ENCODE measurements around the gene MED25.

The MED25 gene

DNA sequence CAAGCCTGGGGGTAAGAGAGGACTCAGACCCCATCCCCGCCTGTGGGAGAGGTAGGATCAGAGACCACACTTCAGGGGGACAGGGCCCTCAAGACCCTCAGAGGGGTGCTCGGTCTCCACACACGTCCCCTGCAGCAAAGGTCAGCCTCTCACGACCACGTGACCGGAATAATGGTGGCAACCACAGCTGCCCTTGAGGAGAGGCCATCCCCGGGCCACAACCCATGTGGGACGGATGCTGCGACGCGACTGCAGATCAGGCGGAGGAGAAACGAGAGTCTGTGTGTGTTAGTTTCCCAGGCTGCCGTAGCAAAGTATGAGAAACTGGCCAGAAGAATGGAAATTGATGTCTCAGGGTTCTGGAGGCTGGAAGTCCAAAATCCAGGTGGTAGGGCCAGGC is 8.9 kb downstream of the MED25 start:
- Histone ChIP-seq H2AFZ (ENCODE audit: low read depth) (no peak overlapping the region), H3K4me3 (IDR thresholded peaks at IDR 0.05; ENCODE audit: insufficient read depth, low read depth, low read length) (no peak overlapping the region), H3K79me2 (ENCODE audit: insufficient read depth, low read depth) (peaks cover 30% of the 10 kb centered on the region; the same call in 1 of the 2 replicates), H3K27me3 (ENCODE audit: insufficient read depth, low read depth) (no peaks in the 10 kb centered on the region), H3K4me1 (ENCODE audit: low read depth, poor library complexity, severe bottlenecking) (peaks cover 6% of the 10 kb centered on the region), H3K36me3 (ENCODE audit: insufficient read depth) (no peaks in the 10 kb centered on the region), H4K20me1 (ENCODE audit: insufficient read depth) (no peaks in the 10 kb centered on the region), H3K27ac (no peak overlapping the region), H3K9ac (no peak overlapping the region), H3K4me2 (no peak overlapping the region)
- TF ChIP-seq CTCF (conservative IDR thresholded peaks at IDR 0.05; ENCODE audit: low read depth, low read length), result no peak

DNA sequence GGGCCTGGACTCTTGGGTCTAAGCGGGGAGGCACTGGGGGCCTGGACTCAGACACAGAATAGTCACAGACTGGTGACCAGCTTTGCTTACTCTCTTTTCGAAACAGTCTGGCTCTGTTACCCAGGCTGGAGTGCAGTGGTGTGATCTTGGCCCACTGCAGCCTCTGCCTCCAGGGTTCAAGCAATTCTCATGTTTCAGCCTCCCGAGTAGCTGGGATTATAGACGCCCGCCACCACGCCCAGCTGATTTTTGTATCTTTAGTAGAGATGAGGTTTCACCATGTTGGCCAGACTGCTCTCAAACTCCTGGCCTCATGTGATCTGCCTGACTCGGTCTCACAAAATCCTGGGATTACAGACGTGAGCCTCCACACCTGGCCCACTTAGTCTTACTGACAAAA is 11.1 kb downstream of the MED25 start:
- TF ChIP-seq CTCF (conservative IDR thresholded peaks at IDR 0.05; ENCODE audit: low read depth, low read length), result no peak
- H3K4me1 ChIP-seq (ENCODE audit: low read depth, poor library complexity, severe bottlenecking), result peaks cover 6% of the 10 kb centered on the region
- no peak overlapping the region for H3K27ac ChIP-seq
- no peaks in the 10 kb centered on the region for H4K20me1 ChIP-seq (ENCODE audit: insufficient read depth)
- no peak overlapping the region for H2AFZ ChIP-seq (ENCODE audit: low read depth)
- no peak overlapping the region for H3K9ac ChIP-seq
- H3K27me3 ChIP-seq (ENCODE audit: insufficient read depth, low read depth), result no peaks in the 10 kb centered on the region
- H3K4me2 ChIP-seq, result no peak overlapping the region
- H3K4me3 ChIP-seq (IDR thresholded peaks at IDR 0.05; ENCODE audit: insufficient read depth, low read depth, low read length), result no peak overlapping the region
- no peaks in the 10 kb centered on the region for H3K36me3 ChIP-seq (ENCODE audit: insufficient read depth)
- peaks cover 15% of the 10 kb centered on the region; the same call in 1 of the 2 replicates for H3K79me2 ChIP-seq (ENCODE audit: insufficient read depth, low read depth)

GRCh38 chr19:49829721-49830120 is 11.6 kb downstream of the MED25 start:
- no peaks in the 10 kb centered on the region for H4K20me1 ChIP-seq (ENCODE audit: insufficient read depth)
- no peak overlapping the region for H2AFZ ChIP-seq (ENCODE audit: low read depth)
- H3K36me3 ChIP-seq (ENCODE audit: insufficient read depth), result no peaks in the 10 kb centered on the region; the same call in 1 of the 2 replicates
- TF ChIP-seq CTCF (conservative IDR thresholded peaks at IDR 0.05; ENCODE audit: low read depth, low read length), result no peak
- H3K27me3 ChIP-seq (ENCODE audit: insufficient read depth, low read depth), result no peaks in the 10 kb centered on the region
- no peak overlapping the region for H3K4me2 ChIP-seq
- H3K27ac ChIP-seq, result no peak overlapping the region
- no peak overlapping the region for H3K9ac ChIP-seq
- peaks cover 15% of the 10 kb centered on the region; the same call in 1 of the 2 replicates for H3K79me2 ChIP-seq (ENCODE audit: insufficient read depth, low read depth)
- peaks cover 6% of the 10 kb centered on the region for H3K4me1 ChIP-seq (ENCODE audit: low read depth, poor library complexity, severe bottlenecking)
- no peak overlapping the region for H3K4me3 ChIP-seq (IDR thresholded peaks at IDR 0.05; ENCODE audit: insufficient read depth, low read depth, low read length)

- Histone ChIP-seq H3K4me1 (ENCODE audit: low read depth, poor library complexity, severe bottlenecking) (no peaks in the 10 kb centered on the region), H3K27ac (no peak overlapping the region), H4K20me1 (ENCODE audit: insufficient read depth) (no peaks in the 10 kb centered on the region), H2AFZ (ENCODE audit: low read depth) (no peak overlapping the region), H3K79me2 (ENCODE audit: insufficient read depth, low read depth) (peaks cover 8% of the 10 kb centered on the region; the same call in 1 of the 2 replicates), H3K27me3 (ENCODE audit: insufficient read depth, low read depth) (no peaks in the 10 kb centered on the region), H3K36me3 (ENCODE audit: insufficient read depth) (no peaks in the 10 kb centered on the region; the same call in 1 of the 2 replicates), H3K4me2 (no peak overlapping the region), H3K4me3 (IDR thresholded peaks at IDR 0.05; ENCODE audit: insufficient read depth, low read depth, low read length) (no peak overlapping the region), H3K9ac (no peak overlapping the region)
- no peak for TF ChIP-seq CTCF (conservative IDR thresholded peaks at IDR 0.05; ENCODE audit: low read depth, low read length)
Observed at GRCh38 chr19:49830766-49831165, 12.7 kb downstream of the MED25 start.
